Uterus (tissue), 2 donors: ENCODE results near the gene LYRM9.

Source experiments
- POLR2A ChIP-seq, 2 donors: fragments of 450-650 bp; IDR thresholded peaks; one replicate each; pipeline ENCODE4 v1.6.1; 2016; ENCODE audit warnings: antibody characterized with exemption in 2 of 2, mild to moderate bottlenecking in 1 of 2, moderate library complexity in 1 of 2
- TF ChIP-seq, protein P1 (sequence below), 4 experiments: fragments of 200-600 bp in 2 of 4; fragments of 450-650 bp in 2 of 4; sonication (generic) in 2 of 4; IDR thresholded peaks; one replicate each; pipeline ENCODE4 v1.5.1; 2016 to 2019; ENCODE audit warnings: antibody characterized with exemption in 4 of 4, mild to moderate bottlenecking in 2 of 4, moderate library complexity in 1 of 4

GRCh38 chr17:27919079-27919478 is 25.9 kb upstream of the LYRM9 start:
- no peak for TF ChIP-seq POLR2A (IDR thresholded peaks at IDR 0.05)
- TF ChIP-seq, protein P1, sequence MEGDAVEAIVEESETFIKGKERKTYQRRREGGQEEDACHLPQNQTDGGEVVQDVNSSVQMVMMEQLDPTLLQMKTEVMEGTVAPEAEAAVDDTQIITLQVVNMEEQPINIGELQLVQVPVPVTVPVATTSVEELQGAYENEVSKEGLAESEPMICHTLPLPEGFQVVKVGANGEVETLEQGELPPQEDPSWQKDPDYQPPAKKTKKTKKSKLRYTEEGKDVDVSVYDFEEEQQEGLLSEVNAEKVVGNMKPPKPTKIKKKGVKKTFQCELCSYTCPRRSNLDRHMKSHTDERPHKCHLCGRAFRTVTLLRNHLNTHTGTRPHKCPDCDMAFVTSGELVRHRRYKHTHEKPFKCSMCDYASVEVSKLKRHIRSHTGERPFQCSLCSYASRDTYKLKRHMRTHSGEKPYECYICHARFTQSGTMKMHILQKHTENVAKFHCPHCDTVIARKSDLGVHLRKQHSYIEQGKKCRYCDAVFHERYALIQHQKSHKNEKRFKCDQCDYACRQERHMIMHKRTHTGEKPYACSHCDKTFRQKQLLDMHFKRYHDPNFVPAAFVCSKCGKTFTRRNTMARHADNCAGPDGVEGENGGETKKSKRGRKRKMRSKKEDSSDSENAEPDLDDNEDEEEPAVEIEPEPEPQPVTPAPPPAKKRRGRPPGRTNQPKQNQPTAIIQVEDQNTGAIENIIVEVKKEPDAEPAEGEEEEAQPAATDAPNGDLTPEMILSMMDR (IDR thresholded peaks at IDR 0.05): no peak
